ENCODE measurements around the gene CD44. TPM values are rescaled to one million over a fixed set of nuclear protein-coding genes. Genes with fewer than 3 reads are reported as not detected.

CD44 gene
- total RNA-seq, 1 donor from 2014 or later = 268 TPM

- H3K27me3 ChIP-seq (ENCODE audit: control insufficient read depth, insufficient read depth, low read length) = no peaks in the 10 kb centered on the region
- peaks cover 2% of the 10 kb centered on the region for H3K36me3 ChIP-seq (ENCODE audit: control insufficient read depth, insufficient read depth, low read length)
- TF ChIP-seq CTCF (IDR thresholded peaks at IDR 0.05; ENCODE audit: insufficient read depth, low read length, poor library complexity, severe bottlenecking) = no peak
- no peak for DNase-seq (ENCODE audit: low read depth)
- no peak overlapping the region for H3K4me3 ChIP-seq (ENCODE audit: low read depth, low read length)
Observed at GRCh38 chr11:35179466-35180135, 40.6 kb downstream of the CD44 start.

- Histone ChIP-seq H3K27me3 (ENCODE audit: control insufficient read depth, insufficient read depth, low read length) (no peaks in the 10 kb centered on the region), H3K36me3 (ENCODE audit: control insufficient read depth, insufficient read depth, low read length) (peaks cover 2% of the 10 kb centered on the region), H3K4me3 (ENCODE audit: low read depth, low read length) (no peak overlapping the region)
- no peak for TF ChIP-seq CTCF (IDR thresholded peaks at IDR 0.05; ENCODE audit: insufficient read depth, low read length, poor library complexity, severe bottlenecking)
- no peak for DNase-seq (ENCODE audit: low read depth)
Observed at GRCh38 chr11:35180317-35181233, 41.6 kb downstream of the CD44 start.

GRCh38 chr11:35182317-35182939, 43.5 kb downstream of the CD44 start:
- no peak overlapping the region for H3K4me3 ChIP-seq (ENCODE audit: low read depth, low read length)
- H3K27me3 ChIP-seq (ENCODE audit: control insufficient read depth, insufficient read depth, low read length) = no peaks in the 10 kb centered on the region
- no peak for DNase-seq (ENCODE audit: low read depth)
- TF ChIP-seq CTCF (IDR thresholded peaks at IDR 0.05; ENCODE audit: insufficient read depth, low read length, poor library complexity, severe bottlenecking) = no peak
- peaks cover 2% of the 10 kb centered on the region for H3K36me3 ChIP-seq (ENCODE audit: control insufficient read depth, insufficient read depth, low read length)

GRCh38 chr11:35183326-35183925, 44.5 kb downstream of the CD44 start:
- Histone ChIP-seq H3K36me3 (ENCODE audit: control insufficient read depth, insufficient read depth, low read length) (peaks cover 3% of the 10 kb centered on the region), H3K27me3 (ENCODE audit: control insufficient read depth, insufficient read depth, low read length) (no peaks in the 10 kb centered on the region), H3K4me3 (ENCODE audit: low read depth, low read length) (no peak overlapping the region)
- DNase-seq (ENCODE audit: low read depth) = no peak
- TF ChIP-seq CTCF (IDR thresholded peaks at IDR 0.05; ENCODE audit: insufficient read depth, low read length, poor library complexity, severe bottlenecking) = no peak

DNA sequence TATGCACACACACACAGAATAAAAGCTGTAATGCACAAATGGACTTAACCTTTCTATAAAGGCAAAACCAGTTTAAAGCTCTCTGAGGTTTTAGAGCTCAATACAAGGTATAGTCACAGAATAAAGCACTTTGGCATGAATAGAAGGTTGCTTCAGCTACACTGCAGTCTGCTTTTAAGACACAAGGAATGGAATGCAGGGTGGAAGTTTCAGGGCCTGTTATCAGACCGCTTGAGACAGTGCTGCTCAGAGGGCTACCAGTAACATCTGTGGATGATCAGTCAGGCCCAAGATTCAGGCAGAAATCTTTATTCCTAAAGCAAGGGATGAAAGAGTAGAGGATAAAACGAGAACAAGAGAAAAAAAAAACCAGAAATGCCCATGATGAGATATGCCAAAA, 46.7 kb downstream of the CD44 start:
- Histone ChIP-seq H3K4me3 (ENCODE audit: low read depth, low read length) (no peak overlapping the region), H3K36me3 (ENCODE audit: control insufficient read depth, insufficient read depth, low read length) (peaks cover 2% of the 10 kb centered on the region), H3K27me3 (ENCODE audit: control insufficient read depth, insufficient read depth, low read length) (no peaks in the 10 kb centered on the region)
- no peak for DNase-seq (ENCODE audit: low read depth)
- no peak for TF ChIP-seq CTCF (IDR thresholded peaks at IDR 0.05; ENCODE audit: insufficient read depth, low read length, poor library complexity, severe bottlenecking)

All from kidney epithelial cell (primary cell).